PC-9 (cell line): ENCODE data around the gene CFAP251. TPM values are rescaled to one million over a fixed set of nuclear protein-coding genes. Genes with fewer than 3 reads are reported as not detected.

ENCODE experiments used
- BruUV-seq: library from RNA; stranded (reverse); fragments of 400-500 nt; replicated peaks from 2 replicates; lab custom pipeline; 2021; lab: Mats Ljungman, UMichigan
- CTCF ChIA-PET: fragments of 300-600 bp; sonication (Branson Sonifier 250); formaldehyde crosslinking; loops from one replicate; lab custom pipeline; 2022; ENCODE audit warnings: antibody characterized with exemption; lab: Charles Lee
- POLR2A ChIA-PET: fragments of 300-600 bp; sonication (Branson Sonifier 250); formaldehyde crosslinking; loops from one replicate; lab custom pipeline; 2022; ENCODE audit warnings: antibody characterized with exemption; ENCODE audit not compliant: unreplicated experiment; lab: Charles Lee
- DNase-seq, 2 experiments: peaks; one replicate each; pipeline versions ENCODE4 v3.0.0 to v3.0.0-alpha.2; 2015 to 2022; ENCODE audit warnings: mixed read lengths in 1 of 2
- H2AFZ ChIP-seq: fragments of 200-600 bp; sonication (generic); 2 replicates; pipeline ENCODE4 v1.8.1; 2017; ENCODE audit warnings: antibody characterized with exemption
- H3F3A ChIP-seq: fragments of 200-600 bp; sonication (generic); 2 replicates; pipeline ENCODE4 v1.8.1; 2017; ENCODE audit warnings: antibody characterized with exemption, mild to moderate bottlenecking, low read depth; ENCODE audit not compliant: insufficient read depth
- H3K27ac ChIP-seq: fragments of 200-600 bp; sonication (generic); 2 replicates; pipeline ENCODE4 v1.6.1; 2016; ENCODE audit warnings: mixed run types
- H3K27me3 ChIP-seq: fragments of 200-600 bp; sonication (generic); 2 replicates; pipeline ENCODE4 v1.6.1; 2016; ENCODE audit warnings: low read depth, mixed run types; ENCODE audit not compliant: insufficient read depth
- H3K36me3 ChIP-seq: fragments of 200-600 bp; sonication (generic); 2 replicates; pipeline ENCODE4 v1.6.1; 2016; ENCODE audit warnings: low read depth, mixed run types
- H3K4me1 ChIP-seq: fragments of 200-600 bp; sonication (generic); replicated peaks from 2 replicates; pipeline ENCODE4 v1.6.1; 2016; ENCODE audit warnings: mixed run types; ENCODE audit not compliant: insufficient read depth
- H3K4me2 ChIP-seq: fragments of 200-600 bp; sonication (generic); 2 replicates; pipeline ENCODE4 v1.6.1; 2017; ENCODE audit warnings: mixed run types
- H3K4me3 ChIP-seq: fragments of 200-600 bp; sonication (generic); 2 replicates; pipeline ENCODE4 v1.6.1; 2016; ENCODE audit warnings: mixed run types
- H3K79me2 ChIP-seq: fragments of 200-600 bp; sonication (generic); 2 replicates; pipeline ENCODE4 v1.6.1; 2017; ENCODE audit warnings: low read depth, mixed run types
- H3K9me2 ChIP-seq: fragments of 200-600 bp; sonication (generic); 2 replicates; pipeline ENCODE4 v1.8.1; 2017; ENCODE audit warnings: mild to moderate bottlenecking; ENCODE audit not compliant: insufficient read depth
- H3K9me3 ChIP-seq: fragments of 200-600 bp; sonication (generic); 2 replicates; pipeline ENCODE4 v1.8.1; 2016; ENCODE audit warnings: low read depth; ENCODE audit not compliant: insufficient read depth
- H4K20me1 ChIP-seq: fragments of 200-600 bp; sonication (generic); 2 replicates; pipeline ENCODE4 v1.8.1; 2017; ENCODE audit not compliant: insufficient read depth
- EZH2 ChIP-seq: fragments of 200-600 bp; sonication (generic); IDR thresholded peaks from 2 replicates; pipeline ENCODE4 v1.8.0; 2017; ENCODE audit warnings: antibody characterized with exemption, low read depth
- intact Hi-C: fragments of 100-400 bp; cut with micrococcal nuclease; formaldehyde crosslinking; loops from one replicate; pipeline ENCODE4 v1.10.0; 2022; ENCODE audit not compliant: unreplicated experiment
- total RNA-seq: library from RNA; stranded (reverse); gene quantifications from 2 replicates; pipeline ENCODE4 v1.2.3, GENCODE V29; 2021
- TF ChIP-seq, protein P1 (sequence below): fragments of 200-600 bp; sonication (generic); conservative IDR thresholded peaks from 2 replicates; pipeline ENCODE4 v1.6.1; 2017; ENCODE audit warnings: mixed run types, antibody characterized with exemption, mild to moderate bottlenecking, moderate library complexity

The CFAP251 gene
- total RNA-seq, 1 experiment from 2014 or later = 4.3 TPM

DNA sequence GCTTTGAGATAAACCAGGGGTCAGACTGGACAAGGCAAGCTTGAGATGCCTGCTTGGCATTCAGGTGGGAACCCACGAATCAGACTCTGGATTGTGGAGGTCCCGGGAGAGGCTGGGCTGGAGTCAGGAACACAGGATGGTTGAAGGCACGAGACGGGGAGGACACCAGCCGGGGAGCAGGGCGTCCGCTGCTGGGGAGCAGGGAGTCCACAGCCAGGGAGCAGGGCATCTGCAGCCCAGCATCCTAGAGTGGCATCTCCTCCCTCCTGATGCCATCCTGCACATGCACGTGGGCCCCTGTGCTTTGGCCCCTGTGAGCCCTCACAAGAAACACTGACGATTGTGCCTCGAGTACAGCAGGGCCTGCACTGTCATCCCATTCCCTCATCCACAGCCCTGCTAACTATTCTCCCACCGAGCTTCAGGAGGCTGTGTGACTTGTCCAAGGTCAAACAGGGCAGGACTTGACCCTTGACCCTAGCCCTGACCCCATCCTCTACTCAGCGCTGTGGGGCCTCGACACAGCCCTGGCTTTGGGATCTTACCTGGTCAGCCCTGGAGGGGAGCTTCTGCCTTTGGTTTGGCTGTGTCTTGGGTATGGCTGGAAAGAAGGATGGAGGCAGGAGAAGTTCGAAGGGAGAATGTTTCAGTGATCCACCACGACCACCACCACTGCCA, 45.1 kb downstream of the CFAP251 start:
- no TSS peak for BruUV-seq
- Histone ChIP-seq H3K9me3 (no peaks in the 10 kb centered on the region), H4K20me1 (no peaks in the 10 kb centered on the region), H3F3A (no peaks in the 10 kb centered on the region), H3K79me2 (no peaks in the 10 kb centered on the region), H3K36me3 (no peaks in the 10 kb centered on the region), H3K27me3 (no peaks in the 10 kb centered on the region), H3K4me2 (no peak overlapping the region), H2AFZ (no peak overlapping the region), H3K4me3 (no peak overlapping the region), H3K9me2 (no peaks in the 10 kb centered on the region), H3K4me1 (no peaks in the 10 kb centered on the region), H3K27ac (no peak overlapping the region)
- DNase-seq = no peak
- ChIA-PET CTCF (no interaction called here), POLR2A (no interaction called here)
- TF ChIP-seq, protein P1, sequence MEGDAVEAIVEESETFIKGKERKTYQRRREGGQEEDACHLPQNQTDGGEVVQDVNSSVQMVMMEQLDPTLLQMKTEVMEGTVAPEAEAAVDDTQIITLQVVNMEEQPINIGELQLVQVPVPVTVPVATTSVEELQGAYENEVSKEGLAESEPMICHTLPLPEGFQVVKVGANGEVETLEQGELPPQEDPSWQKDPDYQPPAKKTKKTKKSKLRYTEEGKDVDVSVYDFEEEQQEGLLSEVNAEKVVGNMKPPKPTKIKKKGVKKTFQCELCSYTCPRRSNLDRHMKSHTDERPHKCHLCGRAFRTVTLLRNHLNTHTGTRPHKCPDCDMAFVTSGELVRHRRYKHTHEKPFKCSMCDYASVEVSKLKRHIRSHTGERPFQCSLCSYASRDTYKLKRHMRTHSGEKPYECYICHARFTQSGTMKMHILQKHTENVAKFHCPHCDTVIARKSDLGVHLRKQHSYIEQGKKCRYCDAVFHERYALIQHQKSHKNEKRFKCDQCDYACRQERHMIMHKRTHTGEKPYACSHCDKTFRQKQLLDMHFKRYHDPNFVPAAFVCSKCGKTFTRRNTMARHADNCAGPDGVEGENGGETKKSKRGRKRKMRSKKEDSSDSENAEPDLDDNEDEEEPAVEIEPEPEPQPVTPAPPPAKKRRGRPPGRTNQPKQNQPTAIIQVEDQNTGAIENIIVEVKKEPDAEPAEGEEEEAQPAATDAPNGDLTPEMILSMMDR = no peak
- intact Hi-C loops = no loop called here

GRCh38 chr12:121964813-121965643, 46.6 kb downstream of the CFAP251 start:
- no peak for DNase-seq
- POLR2A ChIA-PET = no interaction called here

GRCh38 chr12:121966959-121967358, 48.6 kb downstream of the CFAP251 start:
- Histone ChIP-seq H3K36me3 (no peaks in the 10 kb centered on the region), H3K4me3 (no peak overlapping the region), H3K9me3 (no peaks in the 10 kb centered on the region), H3F3A (no peaks in the 10 kb centered on the region), H2AFZ (no peak overlapping the region), H3K27ac (no peak overlapping the region), H3K79me2 (no peaks in the 10 kb centered on the region), H4K20me1 (no peaks in the 10 kb centered on the region), H3K9me2 (no peaks in the 10 kb centered on the region), H3K4me2 (no peak overlapping the region), H3K4me1 (no peaks in the 10 kb centered on the region), H3K27me3 (no peaks in the 10 kb centered on the region)
- POLR2A ChIA-PET = no interaction called here
- DNase-seq = no peak
- no peak for TF ChIP-seq EZH2
- TF ChIP-seq, protein P1 = no peak
- CTCF ChIA-PET = no interaction called here
- intact Hi-C loops = no loop called here
- no TSS peak for BruUV-seq

More at GRCh38 chr12:121964813-121965643, 46.6 kb downstream of the CFAP251 start:
- Histone ChIP-seq H3K36me3 (no peaks in the 10 kb centered on the region), H4K20me1 (no peaks in the 10 kb centered on the region), H2AFZ (no peak overlapping the region), H3F3A (no peaks in the 10 kb centered on the region), H3K4me2 (no peak overlapping the region), H3K9me2 (no peaks in the 10 kb centered on the region), H3K27ac (no peak overlapping the region), H3K27me3 (no peaks in the 10 kb centered on the region), H3K4me1 (no peaks in the 10 kb centered on the region), H3K4me3 (no peak overlapping the region), H3K9me3 (no peaks in the 10 kb centered on the region), H3K79me2 (no peaks in the 10 kb centered on the region)
- BruUV-seq = no TSS peak
- intact Hi-C loops = no loop called here
- no peak for TF ChIP-seq EZH2
- CTCF ChIA-PET = no interaction called here
